ENCODE measurements around the gene TUFT1.

TUFT1 gene, protein sequence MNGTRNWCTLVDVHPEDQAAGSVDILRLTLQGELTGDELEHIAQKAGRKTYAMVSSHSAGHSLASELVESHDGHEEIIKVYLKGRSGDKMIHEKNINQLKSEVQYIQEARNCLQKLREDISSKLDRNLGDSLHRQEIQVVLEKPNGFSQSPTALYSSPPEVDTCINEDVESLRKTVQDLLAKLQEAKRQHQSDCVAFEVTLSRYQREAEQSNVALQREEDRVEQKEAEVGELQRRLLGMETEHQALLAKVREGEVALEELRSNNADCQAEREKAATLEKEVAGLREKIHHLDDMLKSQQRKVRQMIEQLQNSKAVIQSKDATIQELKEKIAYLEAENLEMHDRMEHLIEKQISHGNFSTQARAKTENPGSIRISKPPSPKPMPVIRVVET

DNA sequence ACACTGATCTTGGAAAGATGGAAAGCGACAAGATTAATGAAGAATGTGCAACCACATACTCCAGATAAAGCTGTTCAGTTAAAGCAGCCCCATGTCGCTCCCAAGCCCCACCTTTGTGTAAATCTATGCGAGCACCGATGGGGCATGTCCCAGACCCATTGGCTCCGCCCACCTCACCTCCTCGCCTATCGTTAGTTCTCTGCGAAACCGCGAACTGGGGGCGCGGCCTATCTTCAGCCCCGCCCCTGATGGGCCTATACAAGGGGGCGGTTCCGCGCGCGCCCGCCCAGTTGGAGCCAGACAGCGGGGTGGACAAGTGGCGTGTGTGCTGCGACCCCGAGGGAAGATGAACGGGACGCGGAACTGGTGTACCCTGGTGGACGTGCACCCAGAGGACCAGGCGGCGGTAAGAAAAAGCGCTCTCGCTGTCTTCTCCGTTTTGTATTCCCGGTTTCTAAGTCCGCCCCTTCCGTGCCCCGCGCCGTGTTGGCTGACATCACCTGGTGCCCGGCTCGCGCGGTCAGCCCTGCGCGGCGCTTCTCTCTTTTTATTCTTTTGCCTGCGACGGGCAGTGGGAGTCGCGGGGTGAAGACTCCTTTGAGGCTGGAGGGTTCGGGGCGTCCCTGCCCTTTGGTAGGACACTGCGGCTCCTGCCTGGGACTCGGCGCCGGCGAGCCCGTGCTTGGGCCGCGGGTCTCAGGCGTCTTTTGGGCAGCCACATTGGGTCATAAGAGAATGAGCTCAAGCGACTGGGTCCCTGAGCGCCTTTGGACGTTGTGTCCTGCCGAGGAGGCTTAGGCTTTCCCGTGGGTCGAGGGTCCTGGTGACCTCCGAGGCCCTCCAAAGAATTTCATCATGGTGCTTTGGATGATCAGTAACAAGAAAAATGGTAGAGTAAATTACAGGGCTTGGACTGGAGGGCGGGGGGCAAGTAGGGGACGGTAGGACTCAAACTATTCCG lies at the start of gene TUFT1:
TSS of gene TUFT1 (plus strand) at position 289 of the 961 bp plus-strand sequence. CDS start at position 347, 58 bp downstream.
- DNase-seq (ENCODE audit: low spot score), result peak; percentile 93

DNA sequence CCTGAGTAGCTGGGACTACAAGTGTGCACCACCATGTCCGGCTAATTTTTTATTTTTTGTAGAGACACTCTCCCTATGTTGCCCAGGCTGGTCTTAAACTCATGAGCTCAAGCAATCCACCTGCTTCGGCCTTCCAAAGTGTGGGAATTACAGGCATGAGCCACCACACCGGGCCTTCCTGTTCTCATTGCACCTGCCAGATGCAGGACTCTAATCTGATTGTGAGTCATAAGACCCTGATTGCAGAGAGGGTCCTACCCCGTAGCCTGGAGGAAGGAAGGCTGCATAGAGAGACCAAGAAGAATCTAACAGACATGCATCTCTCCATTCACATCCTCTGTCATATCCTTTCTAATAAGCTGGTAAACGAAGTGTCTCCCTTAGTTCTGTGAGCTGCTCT lies 48.5 kb upstream of the TUFT1 start:
- no peak for DNase-seq (ENCODE audit: low spot score)

GRCh38 chr1:151492120-151492519 lies 48.0 kb upstream of the TUFT1 start:
- DNase-seq (ENCODE audit: low spot score), result no peak

DNA sequence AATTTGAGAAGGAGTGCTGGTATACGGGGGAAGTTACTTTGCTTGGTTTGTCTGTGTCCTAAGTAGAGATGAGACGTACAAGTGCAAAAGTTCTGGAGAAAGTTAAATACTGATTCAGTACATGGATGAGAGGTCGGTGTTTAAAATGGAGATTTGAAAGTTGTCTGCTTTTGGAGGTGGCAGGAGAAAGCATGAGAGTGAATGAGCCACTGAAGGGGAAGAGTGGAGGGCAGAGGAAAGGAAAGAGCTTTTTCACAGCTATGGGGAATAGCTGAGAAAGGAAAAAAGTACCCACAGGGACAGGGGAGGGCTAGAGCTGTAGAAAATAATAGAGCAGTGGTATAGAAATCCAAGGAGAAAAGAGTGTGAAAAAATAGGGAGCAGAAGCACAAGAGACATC lies 47.1 kb upstream of the TUFT1 start:
- no peak for DNase-seq (ENCODE audit: low spot score)

DNA sequence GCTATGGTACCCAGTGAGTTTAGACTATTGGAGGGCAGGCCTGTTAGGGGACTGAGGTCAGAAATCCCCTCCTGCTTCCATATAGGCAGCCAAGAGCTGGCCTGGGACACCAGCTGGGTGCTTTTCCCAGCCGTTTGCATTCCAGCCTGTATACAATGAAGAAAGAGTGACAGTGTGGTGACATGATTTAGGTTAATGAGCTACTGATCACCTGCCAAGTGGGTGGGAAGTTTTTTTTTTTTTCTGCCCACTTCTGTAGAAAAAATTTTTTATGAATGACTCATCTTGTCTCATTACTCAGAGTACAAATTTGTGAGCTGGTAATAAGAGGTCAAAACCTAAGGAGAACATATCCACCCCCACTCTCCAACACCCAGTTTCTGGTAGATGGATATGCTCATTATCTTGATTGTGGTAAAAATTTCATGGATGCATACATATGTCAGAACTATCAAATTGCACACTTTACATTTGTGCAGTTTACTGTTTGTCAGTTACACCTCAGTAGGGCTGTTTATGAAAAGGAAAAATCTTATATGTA lies 45.3 kb upstream of the TUFT1 start:
- DNase-seq (ENCODE audit: low spot score), result peak; percentile 97

DNA sequence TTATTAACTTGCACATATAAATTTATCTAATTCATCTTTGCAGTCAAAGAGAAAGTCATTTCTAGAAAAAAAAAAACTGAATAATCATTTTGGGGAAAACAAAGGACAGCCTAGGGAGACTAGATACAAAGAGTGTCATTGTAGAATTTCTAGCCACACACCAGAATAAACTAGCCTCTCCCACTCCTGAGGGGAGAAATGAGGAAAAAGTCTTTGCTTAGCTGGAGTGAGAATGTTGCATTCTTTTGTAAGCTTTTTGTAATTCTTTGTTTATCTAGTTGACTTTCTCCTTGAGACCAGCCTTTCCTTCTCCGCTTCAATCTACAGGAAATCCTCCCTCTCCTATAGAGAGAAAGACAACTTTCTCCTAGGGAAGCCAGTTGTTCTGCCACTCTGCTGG lies 44.8 kb upstream of the TUFT1 start:
- DNase-seq (ENCODE audit: low spot score), result no peak

DNA sequence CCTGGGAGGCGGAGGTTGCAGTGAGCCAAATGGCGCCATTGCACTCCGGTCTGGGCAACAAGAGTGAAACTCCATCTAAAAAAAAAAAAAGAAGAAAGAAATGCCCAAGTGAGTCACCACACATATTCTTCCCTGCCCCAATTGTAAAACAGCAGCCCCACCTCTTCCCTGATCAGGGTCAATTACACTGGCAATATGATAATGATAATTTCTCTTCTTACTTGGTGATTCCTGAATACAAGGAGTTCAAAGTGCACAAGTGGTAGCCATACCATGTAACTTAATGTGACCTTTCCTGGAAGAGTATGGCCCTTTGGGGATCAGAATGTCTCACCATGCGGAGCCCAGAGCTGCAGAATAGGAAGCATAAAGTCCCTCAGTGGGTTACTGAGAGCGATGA lies 40.7 kb upstream of the TUFT1 start:
- DNase-seq (ENCODE audit: low spot score), result no peak

- DNase-seq (ENCODE audit: low spot score), result no peak
Observed at GRCh38 chr1:151499930-151500329, 40.2 kb upstream of the TUFT1 start.

- DNase-seq (ENCODE audit: low spot score), result no peak
Observed at GRCh38 chr1:151501474-151501873, 38.6 kb upstream of the TUFT1 start.

DNA sequence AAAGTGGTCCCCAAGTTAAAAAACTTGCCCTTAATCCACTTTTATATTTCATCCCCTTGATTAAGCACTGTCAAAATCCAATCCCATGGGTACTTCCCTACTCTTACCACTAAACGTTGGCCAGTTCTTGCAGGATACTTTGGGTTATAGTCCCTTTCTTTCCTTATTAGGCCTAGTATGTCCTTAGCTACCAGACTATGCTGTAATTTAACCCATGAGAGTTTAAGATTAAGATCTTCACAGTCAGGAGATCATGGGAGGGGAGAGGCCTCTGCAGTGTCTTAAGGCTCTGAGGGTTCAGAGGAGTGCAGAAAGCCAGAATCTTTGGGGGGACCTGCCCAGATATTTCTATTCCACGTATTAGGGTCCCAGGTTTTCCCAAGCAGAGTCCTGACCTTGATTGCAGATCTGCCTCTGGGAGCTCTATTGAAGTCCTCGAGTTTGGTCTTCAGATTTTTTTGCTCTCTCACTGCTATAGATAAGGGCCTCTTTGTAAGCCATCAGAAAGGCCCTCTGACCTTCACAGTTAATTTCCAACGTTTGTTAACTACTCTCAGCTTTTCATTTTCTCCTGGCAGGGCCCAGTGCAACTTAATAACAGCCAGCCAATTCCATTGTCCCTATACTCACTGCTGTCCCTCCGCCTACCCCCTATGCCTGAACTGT lies 37.9 kb upstream of the TUFT1 start:
- DNase-seq (ENCODE audit: low spot score), result no peak

DNA sequence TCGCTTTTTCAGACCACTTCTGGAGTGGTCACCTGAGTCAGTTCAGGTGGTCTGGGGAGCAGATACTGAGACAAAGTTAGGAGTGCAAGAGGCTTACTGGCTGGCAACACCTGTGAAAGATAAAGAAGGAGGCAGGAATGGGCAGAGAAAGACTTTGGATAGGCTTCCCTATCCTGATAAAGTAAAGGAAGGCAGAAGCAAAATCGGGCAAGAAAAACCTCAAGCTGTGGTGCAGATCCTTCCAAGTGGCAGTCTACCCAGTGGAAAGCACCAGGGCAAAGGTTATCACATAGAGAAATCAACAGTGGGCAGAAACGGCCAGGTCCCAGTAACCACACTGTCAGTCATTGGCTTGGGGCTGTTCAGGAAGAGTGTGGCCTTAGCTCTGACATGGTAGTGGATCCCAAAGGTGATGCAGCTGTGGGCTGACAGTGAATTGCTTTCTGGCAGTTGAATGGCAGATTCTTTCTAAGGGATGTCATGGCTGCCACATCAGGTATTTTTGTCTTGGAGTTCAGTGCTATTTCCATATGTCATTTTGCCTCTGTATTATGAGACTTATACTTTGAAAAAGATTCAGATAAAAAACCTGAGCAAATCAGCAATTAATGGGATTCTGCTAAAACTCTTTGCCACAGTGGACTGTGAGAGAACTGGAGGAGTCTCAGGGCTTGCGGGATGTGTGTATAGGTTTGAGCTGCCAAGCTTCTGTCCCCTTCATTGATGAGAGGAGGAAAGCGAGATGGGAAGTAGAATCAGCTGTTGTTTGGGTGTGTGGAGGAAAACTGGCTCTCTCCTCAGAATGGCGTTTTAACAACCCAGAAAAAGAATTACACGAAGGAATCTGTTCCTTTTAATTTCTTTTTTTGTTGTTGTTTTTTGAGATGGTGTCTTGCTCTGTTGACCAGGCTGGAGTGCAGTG lies 37.0 kb upstream of the TUFT1 start:
- no peak for DNase-seq (ENCODE audit: low spot score)

GRCh38 chr1:151504252-151504651 lies 35.9 kb upstream of the TUFT1 start:
- DNase-seq (ENCODE audit: low spot score), result no peak

- DNase-seq (ENCODE audit: low spot score), result no peak
Observed at GRCh38 chr1:151504759-151505158, 35.4 kb upstream of the TUFT1 start.

DNA sequence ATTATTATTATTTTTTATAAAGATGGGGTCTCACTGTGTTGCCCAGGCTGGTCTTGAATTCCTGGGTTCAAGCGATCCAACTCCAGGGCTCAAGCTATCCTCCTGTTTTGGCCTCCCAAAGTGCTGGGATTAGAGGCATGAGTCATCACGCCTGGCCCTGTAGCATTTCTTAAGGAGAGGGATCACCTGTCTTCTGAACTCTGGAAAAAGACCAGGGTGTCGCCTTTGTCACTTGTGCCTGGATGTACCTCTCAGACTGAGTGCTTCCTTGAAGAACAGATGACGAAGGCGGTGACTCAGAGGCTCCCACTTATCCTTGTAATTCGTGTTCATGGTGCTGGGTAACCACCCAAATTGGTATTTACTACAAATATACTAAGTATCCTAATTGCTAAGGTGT lies 31.3 kb upstream of the TUFT1 start:
- DNase-seq (ENCODE audit: low spot score), result peak; percentile 31

GRCh38 chr1:151509350-151510019 lies 30.6 kb upstream of the TUFT1 start:
- no peak for DNase-seq (ENCODE audit: low spot score)

- DNase-seq (ENCODE audit: low spot score), result no peak
Observed at GRCh38 chr1:151510020-151510405, 30.1 kb upstream of the TUFT1 start.

DNA sequence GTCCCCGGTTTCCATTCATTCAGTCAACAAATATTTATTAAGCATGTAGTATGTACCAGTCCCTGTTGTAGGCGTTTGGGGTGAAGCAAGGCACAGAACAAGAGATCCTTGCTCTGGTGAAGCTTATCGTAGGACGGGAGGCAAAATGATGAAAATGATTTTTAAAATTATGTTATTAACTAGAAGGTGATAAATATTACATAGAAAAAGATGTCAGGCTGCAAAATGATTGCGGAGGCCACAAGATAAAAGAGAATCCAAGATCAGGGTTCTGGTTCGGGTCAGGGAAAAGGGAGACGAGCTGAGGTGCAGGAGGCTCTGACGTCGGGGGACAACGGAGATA lies 29.5 kb upstream of the TUFT1 start:
- DNase-seq (ENCODE audit: low spot score), result no peak

- DNase-seq (ENCODE audit: low spot score), result peak; percentile 90
Observed at GRCh38 chr1:151510957-151511635, 29.0 kb upstream of the TUFT1 start, which contains the start of gene CGN. Gene CGN (plus strand): TSS chr1:151511387. CDS start chr1:151518520, 7,133 bp downstream.

- peak; percentile 38 for DNase-seq (ENCODE audit: low spot score)
Observed at GRCh38 chr1:151511636-151512215, 28.4 kb upstream of the TUFT1 start.

- DNase-seq (ENCODE audit: low spot score), result no peak
Observed at GRCh38 chr1:151512326-151512725, 27.8 kb upstream of the TUFT1 start.
